ENCODE measurements around the gene NUP93.

The NUP93 gene

GRCh38 chr16:56817938-56818337, 88.0 kb downstream of the NUP93 start:
- no peak for DNase-seq (ENCODE audit: low read depth)

GRCh38 chr16:56823081-56823733, 93.3 kb downstream of the NUP93 start:
- no peak for DNase-seq (ENCODE audit: low read depth)

- DNase-seq (ENCODE audit: low read depth) = no peak
These were observed 94.4 kb downstream of the NUP93 start for GRCh38 chr16:56824331-56824730.

GRCh38 chr16:56824804-56825203, 94.9 kb downstream of the NUP93 start:
- DNase-seq (ENCODE audit: low read depth) = no peak

GRCh38 chr16:56825826-56826225, 95.9 kb downstream of the NUP93 start:
- DNase-seq (ENCODE audit: low read depth) = no peak

GRCh38 chr16:56828647-56829046, 98.7 kb downstream of the NUP93 start:
- no peak for DNase-seq (ENCODE audit: low read depth)

- DNase-seq (ENCODE audit: low read depth) = no peak
These were observed 100.7 kb downstream of the NUP93 start for GRCh38 chr16:56830669-56831068.

- no peak for DNase-seq (ENCODE audit: low read depth)
These were observed 102.8 kb downstream of the NUP93 start for GRCh38 chr16:56832768-56833167.

GRCh38 chr16:56833243-56833970, 103.5 kb downstream of the NUP93 start:
- no peak for DNase-seq (ENCODE audit: low read depth)

- no peak for DNase-seq (ENCODE audit: low read depth)
These were observed 105.4 kb downstream of the NUP93 start for GRCh38 chr16:56835320-56835719.

- DNase-seq (ENCODE audit: low read depth) = no peak
These were observed 106.7 kb downstream of the NUP93 start for GRCh38 chr16:56836410-56837230.

- no peak for DNase-seq (ENCODE audit: low read depth)
These were observed 108.9 kb downstream of the NUP93 start for GRCh38 chr16:56838622-56839337.

GRCh38 chr16:56841233-56841632, 111.3 kb downstream of the NUP93 start:
- no peak for DNase-seq (ENCODE audit: low read depth)

GRCh38 chr16:56841659-56842058, 111.7 kb downstream of the NUP93 start:
- DNase-seq (ENCODE audit: low read depth) = no peak

GRCh38 chr16:56842133-56842532, 112.2 kb downstream of the NUP93 start:
- no peak for DNase-seq (ENCODE audit: low read depth)

GRCh38 chr16:56844056-56844455, 114.1 kb downstream of the NUP93 start:
- DNase-seq (ENCODE audit: low read depth) = no peak

GRCh38 chr16:56847173-56847910, 117.4 kb downstream of the NUP93 start:
- DNase-seq (ENCODE audit: low read depth) = no peak

GRCh38 chr16:56848029-56848936, 118.4 kb downstream of the NUP93 start:
- no peak for DNase-seq (ENCODE audit: low read depth)

GRCh38 chr16:56848955-56849689, 119.2 kb downstream of the NUP93 start:
- DNase-seq (ENCODE audit: low read depth) = no peak
